Measurements from ENCODE around the gene UST. TPM values are rescaled to one million over a fixed set of nuclear protein-coding genes. Genes with fewer than 3 reads are reported as not detected.

Gene UST
- total RNA-seq, 2 experiments from 2014 or later, result 1.9 to 3.7 TPM

DNA sequence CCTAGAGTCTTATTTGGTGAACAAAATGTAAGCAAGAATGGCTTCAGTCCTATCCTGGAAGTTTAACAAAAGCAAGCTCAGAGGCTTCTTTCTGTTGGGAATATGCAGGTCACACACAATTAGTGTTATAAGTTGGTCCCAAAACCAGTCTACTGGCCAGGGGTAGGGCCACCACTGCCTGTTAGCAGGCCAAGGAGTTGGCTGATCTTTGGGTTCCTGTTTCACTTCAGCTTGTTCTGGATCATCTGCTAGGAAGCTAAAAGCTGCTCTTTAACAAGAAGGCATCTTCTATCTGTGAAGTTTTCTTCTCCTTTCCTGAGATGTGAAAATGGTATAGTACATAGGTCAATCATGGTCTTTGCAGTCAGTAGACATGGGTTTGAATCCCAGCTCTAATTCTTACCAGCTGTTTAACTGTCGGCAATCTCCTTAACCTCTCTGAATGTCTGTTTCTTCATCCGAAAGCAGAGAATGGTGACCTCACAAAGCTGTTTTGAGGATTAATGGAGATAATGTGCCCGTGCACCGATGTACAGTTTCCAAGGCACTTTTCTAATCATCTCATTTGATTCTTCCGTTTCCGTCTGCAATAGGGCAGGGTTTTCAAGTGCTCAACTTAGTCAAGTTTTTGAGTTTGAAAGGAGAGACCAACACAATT lies 299.5 kb downstream of the UST start:
- Mint-ChIP-seq H3K9me3 (no peaks in the 10 kb centered on the region), H3K4me3 (peak overlapping the region; percentile 6), H3K27me3 (no peaks in the 10 kb centered on the region), H3K27ac (no peak overlapping the region), H3K4me1 (ENCODE audit: low read depth) (peaks cover 39% of the 10 kb centered on the region), H3K36me3 (ENCODE audit: low read depth) (no peaks in the 10 kb centered on the region)
- Histone ChIP-seq H3K36me3 (ENCODE audit: insufficient read depth, low read length) (no peaks in the 10 kb centered on the region), H3K27me3 (ENCODE audit: control insufficient read depth in 1 of 2, insufficient read depth in 2 of 2, low read length in 2 of 2) (no peaks in the 10 kb centered on the region), H3K4me3 (ENCODE audit: low read length) (no peak overlapping the region), H3K9me3 (ENCODE audit: control insufficient read depth in 1 of 2, insufficient read depth in 1 of 2, low read length in 2 of 2) (peaks cover 0 to 5% of the 10 kb centered on the region in 2 experiments), H3K27ac (ENCODE audit: low read depth in 1 of 2, low read length in 2 of 2) (no peak overlapping the region), H3K4me1 (ENCODE audit: insufficient read depth, low read length) (peaks cover 23% of the 10 kb centered on the region)
- ChIA-PET POLR2A (interaction anchor here (0.6 to 2.9 kb wide), 9 partner anchors 9 to 330 kb away, joined by 3 to 12 read pairs (median 4); no protein-coding TSS in a partner anchor), CTCF (interaction anchor here (0.7 to 2.6 kb wide), 4 partner anchors 18 to 386 kb away, joined by 3 to 10 read pairs (median 4); no protein-coding TSS in a partner anchor)
- DNase-seq (no peak), ATAC-seq (ENCODE audit: poor library complexity) (no peak)
- TF ChIP-seq, protein P1, sequence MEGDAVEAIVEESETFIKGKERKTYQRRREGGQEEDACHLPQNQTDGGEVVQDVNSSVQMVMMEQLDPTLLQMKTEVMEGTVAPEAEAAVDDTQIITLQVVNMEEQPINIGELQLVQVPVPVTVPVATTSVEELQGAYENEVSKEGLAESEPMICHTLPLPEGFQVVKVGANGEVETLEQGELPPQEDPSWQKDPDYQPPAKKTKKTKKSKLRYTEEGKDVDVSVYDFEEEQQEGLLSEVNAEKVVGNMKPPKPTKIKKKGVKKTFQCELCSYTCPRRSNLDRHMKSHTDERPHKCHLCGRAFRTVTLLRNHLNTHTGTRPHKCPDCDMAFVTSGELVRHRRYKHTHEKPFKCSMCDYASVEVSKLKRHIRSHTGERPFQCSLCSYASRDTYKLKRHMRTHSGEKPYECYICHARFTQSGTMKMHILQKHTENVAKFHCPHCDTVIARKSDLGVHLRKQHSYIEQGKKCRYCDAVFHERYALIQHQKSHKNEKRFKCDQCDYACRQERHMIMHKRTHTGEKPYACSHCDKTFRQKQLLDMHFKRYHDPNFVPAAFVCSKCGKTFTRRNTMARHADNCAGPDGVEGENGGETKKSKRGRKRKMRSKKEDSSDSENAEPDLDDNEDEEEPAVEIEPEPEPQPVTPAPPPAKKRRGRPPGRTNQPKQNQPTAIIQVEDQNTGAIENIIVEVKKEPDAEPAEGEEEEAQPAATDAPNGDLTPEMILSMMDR (IDR thresholded peaks at IDR 0.05), result no peak
- intact Hi-C loops (cut with DNase I, micrococcal nuclease), result loop anchor here in 1 of 2 experiments (2.0 kb wide), 1 partner anchor 21 kb away; no protein-coding TSS in a partner anchor

DNA sequence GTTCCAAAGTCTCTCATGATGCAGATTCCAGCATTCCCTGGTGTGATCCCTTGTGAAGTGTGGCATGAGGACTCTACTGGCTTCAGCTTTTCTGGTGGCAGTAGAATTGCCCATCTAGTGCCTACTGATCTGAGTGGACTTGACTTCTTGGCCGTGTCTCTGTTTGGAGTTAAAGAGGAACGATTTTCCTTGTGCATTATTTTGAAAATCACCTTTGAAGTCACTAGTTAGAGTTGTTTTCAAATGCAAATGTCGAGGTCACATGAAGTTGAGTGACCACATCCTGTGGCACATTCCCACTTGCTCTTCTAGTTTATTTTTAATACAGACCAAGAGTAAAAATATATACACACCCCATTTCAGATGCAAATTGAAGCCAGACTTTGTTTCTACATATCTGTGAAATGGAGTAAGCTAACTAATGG lies 300.0 kb downstream of the UST start:
- DNase-seq, result peak in 2 of 14 experiments; percentile 27 to 75
- H3K4me1 Mint-ChIP-seq (ENCODE audit: low read depth), result peaks cover 39% of the 10 kb centered on the region
- Histone ChIP-seq H3K9me3 (ENCODE audit: control insufficient read depth in 1 of 2, insufficient read depth in 1 of 2, low read length in 2 of 2) (peaks cover 0 to 5% of the 10 kb centered on the region in 2 experiments), H3K27ac (ENCODE audit: low read depth in 1 of 2, low read length in 2 of 2) (no peak overlapping the region), H3K36me3 (ENCODE audit: insufficient read depth, low read length) (no peaks in the 10 kb centered on the region), H3K27me3 (ENCODE audit: control insufficient read depth in 1 of 2, insufficient read depth in 2 of 2, low read length in 2 of 2) (no peaks in the 10 kb centered on the region), H3K4me1 (ENCODE audit: insufficient read depth, low read length) (peaks cover 23% of the 10 kb centered on the region), H3K4me3 (ENCODE audit: low read length) (no peak overlapping the region)
- TF ChIP-seq, protein P1 (IDR thresholded peaks at IDR 0.05), result no peak
- H3K4me3 Mint-ChIP-seq, result peak overlapping the region; percentile 6
- no peaks in the 10 kb centered on the region for H3K9me3 Mint-ChIP-seq
- no peak overlapping the region for H3K27ac Mint-ChIP-seq
- intact Hi-C loops (cut with DNase I, micrococcal nuclease), result loop anchor here in 1 of 2 experiments (2.0 kb wide), 1 partner anchor 20 kb away; no protein-coding TSS in a partner anchor
- no peaks in the 10 kb centered on the region for H3K36me3 Mint-ChIP-seq (ENCODE audit: low read depth)
- ChIA-PET POLR2A (interaction anchor here (0.6 to 2.9 kb wide), 6 partner anchors 8 to 330 kb away, joined by 3 to 12 read pairs (median 4); no protein-coding TSS in a partner anchor), CTCF (interaction anchor here (1.1 to 2.6 kb wide), 4 partner anchors 11 to 385 kb away, joined by 3 to 10 read pairs (median 4); no protein-coding TSS in a partner anchor)
- no peak for ATAC-seq (ENCODE audit: poor library complexity)
- H3K27me3 Mint-ChIP-seq, result no peaks in the 10 kb centered on the region

DNA sequence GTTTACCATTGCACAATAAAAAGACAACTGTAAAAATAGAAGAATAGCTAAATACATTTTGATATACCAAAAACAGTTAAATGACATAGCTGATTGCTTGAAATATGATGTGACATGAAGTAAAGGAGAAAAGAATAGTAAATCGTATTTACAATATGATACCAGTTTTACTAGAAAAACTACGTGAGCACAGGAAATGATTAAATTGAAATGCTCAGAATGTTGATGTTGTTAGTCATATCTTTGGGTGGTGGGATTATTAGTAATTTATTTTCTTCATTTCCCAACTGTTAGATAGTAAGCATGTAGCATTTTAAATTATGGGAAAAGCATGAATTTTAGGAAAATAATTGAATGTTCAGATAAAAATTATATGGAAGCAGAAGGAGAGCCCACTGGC lies 302.4 kb downstream of the UST start:
- TF ChIP-seq, protein P1 (IDR thresholded peaks at IDR 0.05), result no peak
- no peak overlapping the region for H3K4me3 ChIP-seq (ENCODE audit: low read length)
- H3K4me3 Mint-ChIP-seq, result no peak overlapping the region
- H3K36me3 ChIP-seq (ENCODE audit: insufficient read depth, low read length), result no peaks in the 10 kb centered on the region
- H3K4me1 ChIP-seq (ENCODE audit: insufficient read depth, low read length), result peaks cover 28% of the 10 kb centered on the region
- no peak overlapping the region for H3K27ac Mint-ChIP-seq
- intact Hi-C loops (cut with DNase I, micrococcal nuclease), result no loop called here
- H3K27me3 ChIP-seq (ENCODE audit: control insufficient read depth in 1 of 2, insufficient read depth in 2 of 2, low read length in 2 of 2), result no peaks in the 10 kb centered on the region
- ChIA-PET POLR2A (interaction anchor here (0.7 kb wide), 1 partner anchor 701 kb away, joined by 4 read pairs; the partner anchor contains the start of gene PCMT1), CTCF (interaction anchor here (1.2 kb wide), 1 partner anchor 14 kb away, joined by 3 read pairs; no protein-coding TSS in a partner anchor)
- H3K36me3 Mint-ChIP-seq (ENCODE audit: low read depth), result no peaks in the 10 kb centered on the region
- H3K27ac ChIP-seq (ENCODE audit: low read depth in 1 of 2, low read length in 2 of 2), result no peak overlapping the region
- no peaks in the 10 kb centered on the region for H3K9me3 Mint-ChIP-seq
- peaks cover 50% of the 10 kb centered on the region for H3K4me1 Mint-ChIP-seq (ENCODE audit: low read depth)
- ATAC-seq (ENCODE audit: poor library complexity) (no peak), DNase-seq (no peak)
- no peaks in the 10 kb centered on the region for H3K9me3 ChIP-seq (ENCODE audit: control insufficient read depth in 1 of 2, insufficient read depth in 1 of 2, low read length in 2 of 2)
- no peaks in the 10 kb centered on the region for H3K27me3 Mint-ChIP-seq

All from CD4-positive, alpha-beta T cell (primary cell).